NCI-H526 (cell line): ENCODE data around the gene PANK4.
"Not testable (repeated sequence)": the region's sequence is repeated elsewhere in the genome, so short reads cannot be mapped to it uniquely, and the experiment has no call there.

Experiments used
- DNase-seq, 2 experiments: peaks; one replicate each; lab custom pipeline; 2025; lab: John Stamatoyannopoulos, UW

PANK4 gene

DNA sequence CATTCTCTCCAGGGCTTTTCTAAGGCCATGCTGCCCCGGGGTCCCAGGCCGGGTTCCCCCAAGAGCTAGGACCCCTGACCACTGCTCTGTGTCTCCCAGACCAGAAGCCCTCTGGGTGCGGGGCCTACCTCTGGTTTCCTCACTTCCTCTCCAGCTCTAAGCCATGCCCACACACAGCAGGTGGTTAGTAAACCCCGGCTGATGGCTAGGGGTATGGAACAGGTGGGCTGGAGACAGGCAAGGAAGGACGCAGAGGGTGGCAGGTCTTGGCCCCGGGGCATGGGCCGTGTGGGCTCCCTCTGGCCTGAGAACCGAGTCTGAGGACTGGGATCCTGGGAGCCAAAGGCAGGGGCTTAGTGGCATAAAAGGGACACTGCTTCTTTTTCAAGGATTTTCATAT lies 66.2 kb downstream of the PANK4 start:
- no peak for DNase-seq

DNA sequence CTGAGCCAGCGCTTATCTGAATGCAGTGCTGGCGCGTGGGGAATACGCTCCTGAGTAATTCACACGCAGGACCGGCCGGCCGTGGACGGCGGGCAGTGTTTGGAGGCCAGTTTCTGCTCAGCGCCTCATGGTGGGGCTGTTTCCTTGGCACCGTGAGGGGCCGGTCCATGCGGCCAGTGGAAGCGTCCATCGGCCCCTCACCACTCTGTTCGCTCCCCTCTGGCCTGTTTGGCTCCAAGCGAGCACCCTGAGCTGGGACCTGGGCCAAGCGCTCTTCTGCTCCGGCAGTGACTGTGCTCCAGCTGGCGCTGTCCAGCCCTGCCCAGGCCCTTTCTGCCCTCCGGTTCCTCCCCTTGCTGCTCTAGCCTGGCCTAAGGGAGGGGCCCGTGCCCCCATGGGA lies 66.6 kb downstream of the PANK4 start:
- no peak for DNase-seq

DNA sequence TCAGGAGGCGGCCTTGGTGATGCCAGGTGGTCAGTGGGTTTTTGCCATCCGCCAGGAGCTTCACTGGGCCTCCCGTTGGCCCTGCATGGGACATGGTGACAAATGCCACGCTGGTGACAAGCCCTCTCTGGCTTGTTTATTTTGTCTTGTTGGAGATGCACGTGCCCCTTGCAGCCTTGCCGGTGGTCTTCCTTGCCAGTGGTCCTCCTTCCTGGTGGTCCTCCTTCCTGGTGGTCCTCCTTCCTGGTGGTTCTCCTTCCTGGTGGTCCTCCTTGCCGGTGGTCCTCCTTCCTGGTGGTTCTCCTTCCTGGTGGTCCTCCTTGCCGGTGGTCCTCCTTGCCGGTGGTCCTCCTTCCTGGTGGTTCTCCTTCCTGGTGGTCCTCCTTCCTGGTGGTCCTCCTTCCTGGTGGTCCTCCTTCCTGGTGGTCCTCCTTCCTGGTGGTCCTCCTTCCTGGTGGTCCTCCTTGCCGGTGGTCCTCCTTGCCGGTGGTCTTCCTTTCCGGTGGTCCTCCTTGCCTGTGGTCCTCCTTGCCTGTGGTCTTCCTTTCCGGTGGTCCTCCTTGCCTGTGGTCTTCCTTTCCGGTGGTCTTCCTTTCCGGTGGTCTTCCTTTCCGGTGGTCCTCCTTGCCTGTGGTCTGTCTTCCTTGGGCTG lies 67.2 kb downstream of the PANK4 start:
- not testable (repeated sequence) for DNase-seq

DNA sequence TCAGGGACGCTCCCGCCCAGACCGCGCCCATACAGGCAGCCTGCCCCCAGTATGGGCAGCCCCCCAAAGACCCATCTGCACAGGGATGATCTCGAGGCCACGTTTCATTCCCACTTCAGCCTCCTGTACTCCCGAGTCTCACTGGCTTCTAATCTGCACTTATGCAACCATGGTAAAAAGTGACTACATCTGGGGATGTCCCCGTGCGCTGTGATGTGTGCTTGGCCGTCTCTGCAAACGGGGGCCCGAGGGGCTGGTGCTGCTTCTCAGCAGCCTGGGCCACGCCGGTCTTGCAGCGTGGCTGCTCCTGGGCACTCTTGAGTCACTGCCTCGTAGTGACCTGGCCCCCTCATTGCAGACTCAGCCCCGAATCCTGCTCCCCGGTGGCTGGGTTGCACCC lies 67.7 kb downstream of the PANK4 start:
- DNase-seq = no peak
